Caco-2 (cell line): ENCODE measurements around the gene IL31RA. TPM values are rescaled to one million over a fixed set of nuclear protein-coding genes. Genes with fewer than 3 reads are reported as not detected.
A peak's percentile ranks its signal among the peaks of the same experiment; 100 is the strongest.

Experiments
- BruUV-seq: library from RNA; stranded (reverse); fragments of 400-500 nt; replicated peaks from 2 replicates; lab custom pipeline; 2021; lab: Mats Ljungman, UMichigan
- CTCF ChIA-PET: fragments of 300-600 bp; sonication (Branson Sonifier 250); formaldehyde crosslinking; loops from one replicate; lab custom pipeline; 2022; ENCODE audit warnings: antibody characterized with exemption; lab: Charles Lee
- POLR2A ChIA-PET: fragments of 300-600 bp; sonication (Branson Sonifier 250); formaldehyde crosslinking; loops from one replicate; lab custom pipeline; 2022; ENCODE audit warnings: antibody characterized with exemption; lab: Charles Lee
- DNase-seq, 2 experiments: peaks; one replicate each; pipeline versions ENCODE4 v3.0.0 to v3.0.0-alpha.2; 2020 to 2022
- H3K27me3 ChIP-seq: replicated peaks from 2 replicates; pipeline ENCODE4 v1.6.0; 2011; ENCODE audit warnings: low read length; ENCODE audit not compliant: control insufficient read depth, insufficient read depth
- H3K36me3 ChIP-seq: 2 replicates; pipeline ENCODE4 v1.5.1; 2011; ENCODE audit warnings: low read length; ENCODE audit not compliant: control insufficient read depth, insufficient read depth
- H3K4me1 ChIP-seq: fragments of 250-450 bp; sonication (Bioruptor Pico); 2 replicates; pipeline ENCODE4 v1.5.1; 2020; ENCODE audit warnings: mild to moderate bottlenecking
- H3K4me3 ChIP-seq: 2 replicates; pipeline ENCODE4 v1.5.1; 2011; ENCODE audit warnings: low read depth, mild to moderate bottlenecking, control low read depth, low read length
- H3K9me3 ChIP-seq: fragments of 250-450 bp; sonication (Bioruptor Pico); 2 replicates; pipeline ENCODE4 v1.5.1; 2020; ENCODE audit warnings: mild to moderate bottlenecking, moderate library complexity
- H3K27ac Mint-ChIP-seq: one replicate; pipeline ENCODE4 v1.8.0; 2022; ENCODE audit warnings: mixed read lengths; ENCODE audit not compliant: unreplicated experiment
- H3K27me3 Mint-ChIP-seq: one replicate; pipeline ENCODE4 v1.8.0; 2022; ENCODE audit warnings: mixed read lengths; ENCODE audit not compliant: insufficient read depth, unreplicated experiment
- H3K36me3 Mint-ChIP-seq: one replicate; pipeline ENCODE4 v1.8.0; 2022; ENCODE audit warnings: mild to moderate bottlenecking, mixed read lengths; ENCODE audit not compliant: insufficient read depth, unreplicated experiment
- H3K4me1 Mint-ChIP-seq: one replicate; pipeline ENCODE4 v1.8.0; 2022; ENCODE audit warnings: low read depth, mixed read lengths; ENCODE audit not compliant: unreplicated experiment
- H3K4me3 Mint-ChIP-seq: one replicate; pipeline ENCODE4 v1.8.0; 2022; ENCODE audit warnings: mild to moderate bottlenecking, moderate library complexity, mixed read lengths; ENCODE audit not compliant: unreplicated experiment
- H3K9me3 Mint-ChIP-seq: one replicate; pipeline ENCODE4 v1.8.0; 2022; ENCODE audit warnings: mixed read lengths; ENCODE audit not compliant: unreplicated experiment
- CTCF ChIP-seq, 2 experiments: fragments of 200-600 bp in 1 of 2; IDR thresholded peaks; 1 replicate in 1 of 2; 2 replicates in 1 of 2; pipeline versions ENCODE4 v1.5.1 to v1.8.0; 2011 to 2022; ENCODE audit warnings: antibody characterized with exemption in 1 of 2, control low read depth in 1 of 2, inconsistent platforms in 1 of 2, low read depth in 1 of 2, low read length in 1 of 2, mild to moderate bottlenecking in 1 of 2, moderate library complexity in 1 of 2; ENCODE audit not compliant: insufficient read depth in 1 of 2, severe bottlenecking in 1 of 2, unreplicated experiment in 1 of 2
- intact Hi-C: fragments of 100-400 bp; cut with micrococcal nuclease; formaldehyde crosslinking; loops from one replicate; pipeline ENCODE4 v1.10.0; 2022; ENCODE audit not compliant: unreplicated experiment
- total RNA-seq: library from RNA; stranded (reverse); gene quantifications from 2 replicates; pipeline ENCODE4 v1.2.3, GENCODE V29; 2022

IL31RA gene
- total RNA-seq, 1 experiment from 2014 or later, result not detected

GRCh38 chr5:55907927-55908326 lies 56.8 kb downstream of the IL31RA start:
- Histone ChIP-seq H3K36me3 (no peaks in the 10 kb centered on the region; the same call in 1 of the 2 replicates), H3K4me3 (no peak overlapping the region), H3K27me3 (no peaks in the 10 kb centered on the region), H3K9me3 (no peaks in the 10 kb centered on the region), H3K4me1 (peaks cover 11% of the 10 kb centered on the region; the same call in 1 of the 2 replicates)
- Mint-ChIP-seq H3K4me1 (peaks cover 17% of the 10 kb centered on the region), H3K4me3 (no peak overlapping the region), H3K27me3 (no peaks in the 10 kb centered on the region), H3K9me3 (no peaks in the 10 kb centered on the region), H3K27ac (no peak overlapping the region), H3K36me3 (no peaks in the 10 kb centered on the region)
- no peak for TF ChIP-seq CTCF (IDR thresholded peaks at IDR 0.05; ENCODE audit: insufficient read depth in 1 of 2, low read depth in 1 of 2, low read length in 1 of 2, severe bottlenecking in 1 of 2, unreplicated experiment in 1 of 2)
- no TSS peak for BruUV-seq
- CTCF ChIA-PET, result no interaction called here
- DNase-seq, result no peak
- intact Hi-C loops, result no loop called here
- POLR2A ChIA-PET, result no interaction called here

- Histone ChIP-seq H3K4me3 (no peak overlapping the region), H3K4me1 (peaks cover 20% of the 10 kb centered on the region), H3K36me3 (no peaks in the 10 kb centered on the region; the same call in 1 of the 2 replicates), H3K27me3 (no peaks in the 10 kb centered on the region), H3K9me3 (no peaks in the 10 kb centered on the region)
- BruUV-seq, result no TSS peak
- no peaks in the 10 kb centered on the region for H3K9me3 Mint-ChIP-seq
- ChIA-PET POLR2A (no interaction called here), CTCF (no interaction called here)
- H3K27me3 Mint-ChIP-seq, result no peaks in the 10 kb centered on the region
- no peak overlapping the region for H3K27ac Mint-ChIP-seq
- DNase-seq, result no peak
- peaks cover 24% of the 10 kb centered on the region for H3K4me1 Mint-ChIP-seq
- no peaks in the 10 kb centered on the region for H3K36me3 Mint-ChIP-seq
- no peak for TF ChIP-seq CTCF (IDR thresholded peaks at IDR 0.05; ENCODE audit: insufficient read depth in 1 of 2, low read depth in 1 of 2, low read length in 1 of 2, severe bottlenecking in 1 of 2, unreplicated experiment in 1 of 2)
- intact Hi-C loops, result no loop called here
- no peak overlapping the region for H3K4me3 Mint-ChIP-seq
These were observed 57.6 kb downstream of the IL31RA start for GRCh38 chr5:55908804-55909203.

- H3K9me3 Mint-ChIP-seq, result no peaks in the 10 kb centered on the region
- H3K4me3 Mint-ChIP-seq, result no peak overlapping the region
- Histone ChIP-seq H3K36me3 (no peaks in the 10 kb centered on the region), H3K4me1 (peaks cover 20% of the 10 kb centered on the region), H3K9me3 (no peaks in the 10 kb centered on the region), H3K4me3 (no peak overlapping the region), H3K27me3 (no peaks in the 10 kb centered on the region)
- TF ChIP-seq CTCF (IDR thresholded peaks at IDR 0.05; ENCODE audit: insufficient read depth in 1 of 2, low read depth in 1 of 2, low read length in 1 of 2, severe bottlenecking in 1 of 2, unreplicated experiment in 1 of 2), result no peak
- intact Hi-C loops, result no loop called here
- POLR2A ChIA-PET, result no interaction called here
- CTCF ChIA-PET, result no interaction called here
- H3K4me1 Mint-ChIP-seq, result peaks cover 21% of the 10 kb centered on the region
- H3K27ac Mint-ChIP-seq, result peak overlapping the region; percentile 84
- H3K27me3 Mint-ChIP-seq, result no peaks in the 10 kb centered on the region
- no peaks in the 10 kb centered on the region for H3K36me3 Mint-ChIP-seq
- no peak for DNase-seq
- BruUV-seq, result no TSS peak
These were observed 60.9 kb downstream of the IL31RA start for GRCh38 chr5:55911784-55912653.
